ENCODE results near the gene DCANP1.

DCANP1 gene

GRCh38 chr5:135478938-135479337 lies 31.8 kb upstream of the DCANP1 start:
- no peak for DNase-seq

DNA sequence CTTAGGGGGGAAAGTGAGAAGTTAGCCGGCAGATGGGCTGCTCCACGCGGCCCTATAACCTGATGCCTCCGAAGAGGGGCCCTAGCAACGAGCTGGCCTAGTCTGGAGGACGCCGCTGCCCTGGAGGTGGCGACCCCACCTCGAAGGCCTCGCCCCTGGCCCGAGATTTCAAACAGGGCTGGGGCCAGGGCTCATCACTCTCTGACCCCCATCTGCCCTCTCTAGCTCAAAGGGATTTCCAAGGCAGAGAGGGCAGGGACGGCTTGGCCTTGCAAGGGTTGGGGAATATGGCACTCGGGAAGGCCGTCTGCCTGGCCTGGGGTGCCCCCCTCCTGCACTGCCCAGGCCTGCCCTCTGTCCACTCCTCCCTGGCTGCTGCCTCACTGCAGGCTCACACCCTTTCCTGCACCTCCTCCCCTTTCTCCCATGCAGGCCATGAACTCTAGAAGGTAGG lies 30.5 kb upstream of the DCANP1 start:
- DNase-seq, result no peak

- DNase-seq, result no peak
Measured at GRCh38 chr5:135476615-135477581, 29.8 kb upstream of the DCANP1 start.

DNA sequence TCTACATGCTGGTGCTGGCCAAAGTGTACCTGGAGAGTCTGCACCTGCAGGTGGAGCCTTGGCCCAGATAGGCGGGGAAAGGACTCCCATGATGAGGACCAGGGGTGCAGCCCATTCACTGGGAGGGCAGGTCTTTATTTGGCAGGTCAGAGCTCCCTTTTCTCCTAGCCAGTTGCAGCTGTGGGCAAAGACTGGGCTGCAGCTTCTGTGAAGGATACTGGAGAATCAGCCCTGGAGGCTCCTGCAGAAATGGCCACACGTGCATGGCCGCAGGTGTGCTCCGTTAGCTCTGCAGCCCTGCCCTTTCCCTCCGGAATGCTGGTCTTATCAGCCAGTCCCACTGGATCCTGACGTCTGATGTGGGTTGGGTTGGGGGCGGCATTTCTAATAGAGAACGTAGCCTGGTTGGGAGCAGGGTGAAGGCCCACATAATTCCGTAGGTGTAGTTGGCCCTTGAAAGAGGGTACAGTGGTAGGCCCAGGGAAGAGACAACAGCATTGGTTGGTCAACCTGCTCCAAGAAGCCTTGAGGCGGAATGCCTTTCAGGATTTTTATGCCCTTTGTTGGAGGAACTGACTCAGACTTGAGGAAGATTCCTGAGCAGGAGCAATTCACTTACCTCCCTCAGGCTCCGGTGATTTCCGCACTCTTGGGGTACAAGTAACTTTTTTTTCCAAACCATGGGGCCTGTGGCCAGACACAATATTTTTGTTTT lies 27.0 kb upstream of the DCANP1 start:
- no peak for DNase-seq

GRCh38 chr5:135472141-135472540 lies 25.0 kb upstream of the DCANP1 start:
- DNase-seq, result no peak

DNA sequence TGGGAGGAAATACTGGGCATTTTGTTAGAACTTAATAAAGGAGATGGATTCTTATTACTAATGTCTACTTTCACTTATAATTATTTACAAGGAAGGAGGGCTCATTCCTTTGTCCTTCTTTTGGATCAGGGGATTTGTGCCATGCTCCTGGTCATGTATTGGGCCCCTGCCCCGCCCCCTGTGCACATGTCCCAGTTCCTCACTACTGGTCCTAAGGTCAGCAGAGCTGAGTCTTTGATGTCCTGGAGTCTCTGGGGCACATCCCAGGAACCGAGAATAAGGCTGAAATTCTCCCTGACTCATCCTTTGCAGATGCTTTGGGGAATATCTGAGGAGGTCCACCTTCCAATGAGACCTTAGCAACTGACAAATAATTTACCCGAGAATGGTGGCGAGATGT lies 24.6 kb upstream of the DCANP1 start:
- DNase-seq, result no peak

DNA sequence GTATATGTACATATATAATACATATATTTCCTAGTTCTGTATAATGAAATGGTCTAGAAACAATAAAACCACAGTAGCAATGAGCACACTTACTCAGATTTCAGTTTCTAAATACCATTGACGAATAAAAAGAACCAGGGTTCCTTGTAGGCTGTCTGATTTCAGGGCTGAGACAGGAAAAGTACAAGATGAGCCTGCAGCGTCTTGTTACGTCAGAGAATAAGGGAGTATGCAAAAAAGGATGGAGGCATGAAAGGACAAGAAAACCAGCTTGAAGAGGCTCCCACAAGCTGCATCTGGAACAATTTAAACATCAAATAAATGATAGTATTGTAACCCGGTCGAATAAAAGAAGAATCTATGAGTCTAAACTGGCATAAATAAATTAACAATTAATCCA lies 22.8 kb upstream of the DCANP1 start:
- no peak for DNase-seq

- no peak for DNase-seq
Measured at GRCh38 chr5:135468541-135468940, 21.4 kb upstream of the DCANP1 start.

DNA sequence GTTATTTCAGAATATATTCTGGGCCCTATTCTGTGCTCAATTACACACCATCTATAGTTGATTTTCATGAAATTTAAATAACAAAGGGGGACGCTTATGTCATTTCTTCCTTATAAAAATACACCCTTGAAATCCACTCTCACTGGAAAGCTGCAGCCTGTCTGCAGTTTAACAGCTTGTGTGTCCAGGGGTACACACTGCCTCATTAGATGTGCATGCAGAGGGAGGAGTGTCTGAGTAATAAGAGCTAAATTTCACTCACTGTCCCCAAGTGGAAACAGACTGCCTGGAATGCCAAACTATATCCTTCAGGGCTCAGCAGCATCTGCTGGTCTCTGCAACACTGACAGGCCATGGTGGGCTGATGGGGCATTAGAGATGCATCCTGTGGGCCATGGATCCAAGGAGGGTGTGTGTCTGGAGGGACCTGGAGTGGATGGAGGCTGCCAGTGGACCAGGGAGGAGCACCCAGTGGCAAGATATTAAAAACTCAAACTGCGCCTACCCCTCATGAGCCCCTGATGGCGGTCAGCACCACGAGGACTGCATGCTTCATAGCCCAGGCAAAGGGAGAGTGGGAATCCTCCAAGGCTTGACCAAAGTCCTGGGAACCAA lies 20.8 kb upstream of the DCANP1 start:
- no peak for DNase-seq

- no peak for DNase-seq
Measured at GRCh38 chr5:135467051-135467625, 20.0 kb upstream of the DCANP1 start.

DNA sequence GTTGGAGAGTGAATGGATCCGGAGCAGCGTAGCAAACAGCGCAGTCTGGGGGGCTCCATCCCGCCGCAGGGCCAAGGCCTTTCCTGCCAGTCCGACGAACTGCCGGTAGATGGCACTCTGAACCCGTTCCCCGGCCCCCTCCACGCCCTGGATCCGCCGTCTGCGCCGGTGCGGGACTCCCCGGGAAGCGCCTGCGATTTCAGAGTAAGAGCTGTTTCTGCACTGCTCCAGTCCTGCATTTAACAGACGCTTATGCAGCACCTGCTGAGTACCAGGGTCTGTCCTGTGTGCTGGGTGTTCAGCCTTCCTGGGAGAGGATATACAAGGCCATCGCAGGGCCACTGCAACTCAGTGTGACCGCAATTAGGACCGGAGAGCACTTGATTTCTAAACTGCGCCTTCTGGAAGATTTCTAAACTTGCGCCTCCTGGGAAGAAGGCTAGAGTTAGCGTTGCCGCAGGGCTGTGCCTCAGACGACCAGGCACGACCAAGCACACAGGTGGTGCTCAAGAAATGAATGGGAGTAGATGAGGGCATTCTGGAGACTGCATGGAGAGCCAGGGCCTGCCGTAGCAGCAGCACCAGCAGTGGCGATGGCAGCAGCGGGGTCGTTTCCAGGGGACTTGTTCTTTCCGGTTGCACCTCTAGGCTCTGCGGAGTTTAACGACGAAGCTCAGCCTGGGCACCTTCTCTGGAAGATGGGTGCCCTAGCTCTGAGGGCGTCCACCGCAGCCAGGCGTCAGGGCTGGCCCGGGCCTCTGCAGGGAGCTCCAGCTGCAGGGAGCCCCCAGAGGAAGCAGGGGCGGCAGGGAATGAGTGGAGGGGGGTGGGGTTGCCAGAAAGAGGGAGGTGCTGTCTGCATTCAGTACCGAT lies 19.3 kb upstream of the DCANP1 start:
- peak; percentile 78 to 80 for DNase-seq

- no peak for DNase-seq
Measured at GRCh38 chr5:135465391-135466122, 18.4 kb upstream of the DCANP1 start.

DNA sequence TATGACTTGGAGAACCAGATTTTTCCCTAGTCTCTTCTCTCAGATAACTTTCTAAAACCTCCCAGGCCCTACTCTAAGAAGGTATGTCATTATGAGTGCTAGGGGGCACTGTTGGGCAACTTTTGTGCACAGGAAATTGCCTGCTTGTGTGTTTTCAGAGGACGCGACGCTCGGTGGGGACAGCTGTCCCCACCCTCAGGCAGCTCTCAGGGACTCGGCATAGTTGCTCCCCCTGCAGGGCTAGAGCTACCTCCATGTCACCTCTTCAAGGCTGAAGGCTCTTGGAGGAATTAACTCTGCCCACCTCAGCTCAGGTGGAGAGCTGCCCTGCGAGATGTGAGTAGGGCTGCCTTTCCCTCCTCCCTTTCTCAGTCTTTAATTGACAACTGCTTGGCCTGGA lies 15.2 kb upstream of the DCANP1 start:
- DNase-seq, result peak; percentile 93 to 94

- no peak for DNase-seq
Measured at GRCh38 chr5:135461481-135462151, 14.5 kb upstream of the DCANP1 start.

DNA sequence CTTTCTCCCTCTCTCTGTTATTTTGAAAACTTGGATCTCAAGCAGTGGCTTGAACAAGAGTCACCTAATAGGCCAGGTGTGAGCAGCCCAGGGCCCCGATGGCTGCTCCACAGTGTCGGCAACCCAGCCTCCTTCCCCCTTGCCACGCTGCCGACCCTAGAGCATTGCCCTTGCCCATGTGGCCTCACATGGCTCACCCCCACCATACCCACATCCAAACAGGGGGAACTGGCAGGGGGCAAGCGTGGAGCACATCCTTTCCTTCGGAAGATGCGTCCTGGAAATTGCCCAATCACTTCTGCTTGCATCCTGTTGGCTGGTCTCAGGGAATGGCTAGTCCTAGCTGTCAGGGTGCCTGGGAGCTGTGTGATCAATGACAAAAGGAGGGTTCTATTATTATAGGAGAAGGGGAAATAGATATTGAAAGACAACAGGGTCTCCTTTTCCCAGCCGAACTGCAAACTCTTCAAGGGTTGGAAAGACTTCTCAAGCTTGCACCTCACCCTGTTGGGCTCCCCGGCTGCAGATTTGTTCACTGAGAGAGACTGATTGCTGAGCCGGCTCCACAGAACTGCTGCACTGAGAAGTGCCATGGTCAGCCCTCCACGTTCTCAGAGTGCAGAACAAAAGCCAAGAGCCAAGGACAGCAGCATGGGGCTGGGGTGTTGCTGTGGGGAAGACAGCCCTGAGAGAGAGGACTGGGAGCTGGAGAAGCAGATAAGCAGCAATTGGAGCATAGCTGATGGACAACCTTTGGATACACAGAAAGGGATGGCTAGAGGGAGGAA lies 13.3 kb upstream of the DCANP1 start:
- no peak for DNase-seq

- DNase-seq, result no peak
Measured at GRCh38 chr5:135458921-135459331, 11.8 kb upstream of the DCANP1 start.

GRCh38 chr5:135458356-135458755 lies 11.2 kb upstream of the DCANP1 start:
- no peak for DNase-seq

GRCh38 chr5:135457424-135458071 lies 10.4 kb upstream of the DCANP1 start:
- peak; percentile 51 to 77 for DNase-seq

Measured in Kasumi-1 (cell line).